Mesothelial cell of epicardium (in vitro differentiated cells): ENCODE measurements around the gene NT5DC1. TPM values are rescaled to one million over a fixed set of nuclear protein-coding genes. Genes with fewer than 3 reads are reported as not detected.
A peak's percentile ranks its signal among the peaks of the same experiment; 100 is the strongest.

Experiments used
- DNase-seq, 2 experiments: peaks; one replicate each; pipeline ENCODE4 v3.0.0; 2021; ENCODE audit warnings: low spot score in 2 of 2; ENCODE audit not compliant: unreplicated experiment in 2 of 2
- H3K27ac Mint-ChIP-seq: 2 replicates; pipeline ENCODE4 v1.8.0; 2021; ENCODE audit warnings: mixed read lengths
- H3K27me3 Mint-ChIP-seq: 2 replicates; pipeline ENCODE4 v1.8.0; 2021; ENCODE audit warnings: low read depth, mixed read lengths
- H3K36me3 Mint-ChIP-seq: 2 replicates; pipeline ENCODE4 v1.8.0; 2021; ENCODE audit warnings: mixed read lengths
- H3K4me1 Mint-ChIP-seq: 2 replicates; pipeline ENCODE4 v1.8.0; 2021; ENCODE audit warnings: mixed read lengths
- H3K4me3 Mint-ChIP-seq: 2 replicates; pipeline ENCODE4 v1.8.0; 2021; ENCODE audit warnings: mild to moderate bottlenecking, moderate library complexity, mixed read lengths
- H3K9me3 Mint-ChIP-seq: 2 replicates; pipeline ENCODE4 v1.8.0; 2021; ENCODE audit warnings: mixed read lengths
- total RNA-seq: library from RNA; stranded (reverse); gene quantifications from 3 replicates; pipeline ENCODE4 v1.2.1, GENCODE V29; 2021
- TF ChIP-seq, protein P1 (sequence below): fragments of 200-600 bp; sonication (generic); IDR thresholded peaks from one replicate; pipeline ENCODE4 v1.5.0; 2021; ENCODE audit warnings: antibody characterized with exemption; ENCODE audit not compliant: unreplicated experiment

Gene NT5DC1
- total RNA-seq, 1 donor from 2014 or later, result 34.5 TPM

DNA sequence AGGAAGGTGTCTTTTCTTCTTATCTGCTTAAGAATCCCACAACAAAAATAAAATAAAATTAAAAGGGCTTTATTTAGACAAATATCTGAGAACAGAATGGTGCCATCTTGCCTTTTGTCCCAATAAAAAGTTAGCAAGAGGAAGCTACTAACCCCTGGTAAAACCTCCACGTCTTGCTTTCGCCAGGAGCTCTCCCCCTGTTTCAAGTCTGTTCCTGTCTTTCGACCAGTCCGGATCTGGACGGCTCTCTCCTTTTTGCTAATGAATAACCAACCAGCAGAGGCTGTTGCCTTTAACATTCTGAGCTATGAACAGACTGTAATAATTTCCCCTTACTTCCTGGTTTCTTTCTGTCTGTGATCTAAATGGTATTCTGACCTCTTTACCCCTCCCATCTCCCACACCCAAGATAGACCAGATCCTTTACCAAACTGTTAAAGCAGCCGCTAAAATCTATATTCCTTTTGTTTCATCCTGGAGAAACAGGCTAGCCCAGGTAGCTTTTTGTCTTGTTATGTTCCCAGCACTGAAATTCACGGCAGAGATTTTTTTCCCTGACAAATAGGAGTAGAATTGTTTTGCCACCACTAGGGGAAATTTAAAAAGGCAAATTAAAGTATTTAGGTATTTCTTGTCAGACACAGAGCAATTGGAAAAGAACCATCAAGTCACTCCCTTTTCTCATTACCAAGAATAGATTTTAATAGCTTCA lies 39.9 kb upstream of the NT5DC1 start, which contains the start of gene FRK:
Gene FRK (minus strand): TSS at position 320 of the 712 bp plus-strand sequence. CDS start 580 bp downstream, outside the sequence.
- no peaks in the 10 kb centered on the region for H3K27me3 Mint-ChIP-seq
- no peaks in the 10 kb centered on the region for H3K9me3 Mint-ChIP-seq
- TF ChIP-seq, protein P1, sequence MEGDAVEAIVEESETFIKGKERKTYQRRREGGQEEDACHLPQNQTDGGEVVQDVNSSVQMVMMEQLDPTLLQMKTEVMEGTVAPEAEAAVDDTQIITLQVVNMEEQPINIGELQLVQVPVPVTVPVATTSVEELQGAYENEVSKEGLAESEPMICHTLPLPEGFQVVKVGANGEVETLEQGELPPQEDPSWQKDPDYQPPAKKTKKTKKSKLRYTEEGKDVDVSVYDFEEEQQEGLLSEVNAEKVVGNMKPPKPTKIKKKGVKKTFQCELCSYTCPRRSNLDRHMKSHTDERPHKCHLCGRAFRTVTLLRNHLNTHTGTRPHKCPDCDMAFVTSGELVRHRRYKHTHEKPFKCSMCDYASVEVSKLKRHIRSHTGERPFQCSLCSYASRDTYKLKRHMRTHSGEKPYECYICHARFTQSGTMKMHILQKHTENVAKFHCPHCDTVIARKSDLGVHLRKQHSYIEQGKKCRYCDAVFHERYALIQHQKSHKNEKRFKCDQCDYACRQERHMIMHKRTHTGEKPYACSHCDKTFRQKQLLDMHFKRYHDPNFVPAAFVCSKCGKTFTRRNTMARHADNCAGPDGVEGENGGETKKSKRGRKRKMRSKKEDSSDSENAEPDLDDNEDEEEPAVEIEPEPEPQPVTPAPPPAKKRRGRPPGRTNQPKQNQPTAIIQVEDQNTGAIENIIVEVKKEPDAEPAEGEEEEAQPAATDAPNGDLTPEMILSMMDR, result peak; percentile 66
- DNase-seq, result no peak
- peak within 1 kb of the TSS; percentile 80 for H3K4me3 Mint-ChIP-seq
- peaks cover 48% of the 10 kb centered on the region for H3K4me1 Mint-ChIP-seq
- peak within 1 kb of the TSS; percentile 95 for H3K27ac Mint-ChIP-seq
- H3K36me3 Mint-ChIP-seq, result no peaks in the 10 kb centered on the region

- Mint-ChIP-seq H3K4me1 (peaks cover 42% of the 10 kb centered on the region), H3K36me3 (no peaks in the 10 kb centered on the region), H3K27me3 (no peaks in the 10 kb centered on the region), H3K9me3 (no peaks in the 10 kb centered on the region), H3K27ac (no peak overlapping the region), H3K4me3 (no peak overlapping the region)
- no peak for DNase-seq
- TF ChIP-seq, protein P1, result no peak
These were observed 38.2 kb upstream of the NT5DC1 start for GRCh38 chr6:116062496-116062895.

DNA sequence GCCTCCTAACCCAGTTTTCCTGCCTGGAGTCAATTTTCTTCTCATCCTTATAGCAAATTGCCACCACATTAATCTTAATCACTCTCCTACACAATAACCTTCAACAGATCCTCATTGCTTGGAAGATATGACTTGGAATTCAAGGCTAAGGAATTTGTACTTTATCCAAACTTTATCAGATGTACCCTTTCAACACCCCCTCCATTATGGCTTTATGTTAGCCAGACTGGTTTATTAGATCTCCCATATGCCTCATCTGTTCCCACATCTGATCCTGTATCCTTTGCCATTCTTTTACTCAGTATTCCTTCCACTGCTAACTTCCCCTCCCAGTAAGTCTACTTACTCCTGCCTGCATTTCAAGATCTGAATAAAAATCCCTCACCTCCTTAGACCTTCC lies 36.0 kb upstream of the NT5DC1 start:
- Mint-ChIP-seq H3K36me3 (no peaks in the 10 kb centered on the region), H3K9me3 (no peaks in the 10 kb centered on the region), H3K27ac (no peak overlapping the region), H3K4me1 (peaks cover 27% of the 10 kb centered on the region), H3K27me3 (no peaks in the 10 kb centered on the region), H3K4me3 (no peak overlapping the region)
- no peak for DNase-seq
- TF ChIP-seq, protein P1, result no peak

- Mint-ChIP-seq H3K27me3 (no peaks in the 10 kb centered on the region), H3K4me3 (no peak overlapping the region), H3K4me1 (peaks cover 15% of the 10 kb centered on the region), H3K9me3 (no peaks in the 10 kb centered on the region), H3K27ac (no peak overlapping the region), H3K36me3 (no peaks in the 10 kb centered on the region)
- no peak for DNase-seq
- TF ChIP-seq, protein P1, result no peak
These were observed 33.9 kb upstream of the NT5DC1 start for GRCh38 chr6:116066789-116067188.

GRCh38 chr6:116070101-116070500 lies 30.6 kb upstream of the NT5DC1 start:
- peaks cover 15% of the 10 kb centered on the region for H3K4me1 Mint-ChIP-seq
- H3K4me3 Mint-ChIP-seq, result no peak overlapping the region
- no peaks in the 10 kb centered on the region for H3K27me3 Mint-ChIP-seq
- no peaks in the 10 kb centered on the region for H3K9me3 Mint-ChIP-seq
- DNase-seq, result no peak
- TF ChIP-seq, protein P1, result no peak
- no peak overlapping the region for H3K27ac Mint-ChIP-seq
- H3K36me3 Mint-ChIP-seq, result no peaks in the 10 kb centered on the region
